Measurements from ENCODE around the gene NPLOC4. TPM values are rescaled to one million over a fixed set of nuclear protein-coding genes. Genes with fewer than 3 reads are reported as not detected.

Gene NPLOC4
- total and polyA plus RNA-seq, 8 donors: 50.5 to 122 (median 56.5) TPM

DNA sequence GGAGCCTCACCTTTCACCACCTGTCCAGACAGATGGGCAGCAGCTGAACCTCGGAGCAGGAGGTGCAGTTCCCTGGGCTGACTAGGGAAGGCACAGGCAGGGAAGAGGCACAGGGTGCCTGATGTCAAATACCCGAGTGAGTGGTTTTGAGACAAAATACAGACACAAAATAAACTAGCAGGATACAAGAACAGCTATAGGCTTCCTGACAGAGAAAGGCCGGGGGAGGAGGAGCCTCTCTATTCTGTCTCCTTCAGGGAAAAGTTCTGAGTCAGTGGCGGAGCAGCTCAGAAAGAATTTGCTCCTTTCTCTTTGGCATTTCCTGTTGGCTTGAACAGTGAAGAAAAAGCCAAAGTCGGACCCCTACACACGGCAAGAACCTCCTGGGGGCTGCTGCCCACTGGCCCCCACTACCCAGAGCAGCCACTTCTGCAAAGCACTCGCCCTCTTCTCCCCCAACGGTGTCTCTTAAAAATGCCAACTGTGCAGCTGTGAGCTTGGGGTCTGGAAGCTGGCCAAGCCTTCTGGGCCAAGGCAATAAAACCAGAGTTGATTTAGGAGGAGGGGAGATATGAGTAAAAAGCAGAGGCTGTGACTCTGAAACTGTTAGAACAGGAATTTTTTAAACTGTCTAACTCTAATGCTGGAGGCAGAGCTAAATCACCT, 70.3 kb downstream of the NPLOC4 start:
- H3K36me3 ChIP-seq: peaks cover 0 to 98% of the 10 kb centered on the region in 2 donors

DNA sequence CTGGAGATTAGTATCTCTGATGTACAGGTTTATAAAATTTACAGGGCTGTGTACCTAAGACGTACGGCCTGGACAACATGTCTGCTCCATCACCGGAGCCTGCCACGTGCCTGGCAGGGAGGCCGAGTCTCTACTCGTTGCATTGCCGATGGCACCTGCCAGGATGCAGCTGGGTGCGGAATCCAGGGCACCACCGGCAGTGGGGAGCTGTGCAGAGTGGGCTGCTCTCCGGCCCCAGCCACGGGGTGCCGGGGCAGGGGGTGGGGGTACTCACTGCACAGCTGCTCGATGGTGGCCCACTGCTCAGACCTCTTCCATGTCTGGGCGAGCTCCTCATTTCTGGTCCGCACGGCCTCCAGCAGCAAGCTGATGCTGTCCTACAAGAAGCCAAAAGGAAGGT, 71.7 kb downstream of the NPLOC4 start:
- Histone ChIP-seq H3K4me3 (no peak overlapping the region), H3K4me1 (peaks cover 26 to 77% of the 10 kb centered on the region in 2 donors), H3K27ac (peak overlapping the region in 1 of 2 donors; percentile 68), H3K36me3 (peaks cover 0 to 98% of the 10 kb centered on the region in 2 donors), H3K27me3 (no peaks in the 10 kb centered on the region), H3K9me3 (no peaks in the 10 kb centered on the region)
- intact Hi-C loops (cut with DNase I): no loop called here
- TF ChIP-seq, protein P1, sequence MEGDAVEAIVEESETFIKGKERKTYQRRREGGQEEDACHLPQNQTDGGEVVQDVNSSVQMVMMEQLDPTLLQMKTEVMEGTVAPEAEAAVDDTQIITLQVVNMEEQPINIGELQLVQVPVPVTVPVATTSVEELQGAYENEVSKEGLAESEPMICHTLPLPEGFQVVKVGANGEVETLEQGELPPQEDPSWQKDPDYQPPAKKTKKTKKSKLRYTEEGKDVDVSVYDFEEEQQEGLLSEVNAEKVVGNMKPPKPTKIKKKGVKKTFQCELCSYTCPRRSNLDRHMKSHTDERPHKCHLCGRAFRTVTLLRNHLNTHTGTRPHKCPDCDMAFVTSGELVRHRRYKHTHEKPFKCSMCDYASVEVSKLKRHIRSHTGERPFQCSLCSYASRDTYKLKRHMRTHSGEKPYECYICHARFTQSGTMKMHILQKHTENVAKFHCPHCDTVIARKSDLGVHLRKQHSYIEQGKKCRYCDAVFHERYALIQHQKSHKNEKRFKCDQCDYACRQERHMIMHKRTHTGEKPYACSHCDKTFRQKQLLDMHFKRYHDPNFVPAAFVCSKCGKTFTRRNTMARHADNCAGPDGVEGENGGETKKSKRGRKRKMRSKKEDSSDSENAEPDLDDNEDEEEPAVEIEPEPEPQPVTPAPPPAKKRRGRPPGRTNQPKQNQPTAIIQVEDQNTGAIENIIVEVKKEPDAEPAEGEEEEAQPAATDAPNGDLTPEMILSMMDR (IDR thresholded peaks at IDR 0.05): no peak
- ATAC-seq (no peak), DNase-seq (peak in 1 of 4 donors; percentile 70)

More for the DNA sequence above, 70.3 kb downstream of the NPLOC4 start:
- DNase-seq (peak; percentile 66 to 83 (median 78)), ATAC-seq (peak; percentile 86)
- Histone ChIP-seq H3K27ac (peak overlapping the region; percentile 68 to 87), H3K4me1 (peaks cover 26 to 63% of the 10 kb centered on the region in 2 donors), H3K27me3 (no peaks in the 10 kb centered on the region), H3K4me3 (no peak overlapping the region), H3K9me3 (no peaks in the 10 kb centered on the region)
- TF ChIP-seq, protein P1 (IDR thresholded peaks at IDR 0.05): no peak
- intact Hi-C loops (cut with DNase I): no loop called here

DNA sequence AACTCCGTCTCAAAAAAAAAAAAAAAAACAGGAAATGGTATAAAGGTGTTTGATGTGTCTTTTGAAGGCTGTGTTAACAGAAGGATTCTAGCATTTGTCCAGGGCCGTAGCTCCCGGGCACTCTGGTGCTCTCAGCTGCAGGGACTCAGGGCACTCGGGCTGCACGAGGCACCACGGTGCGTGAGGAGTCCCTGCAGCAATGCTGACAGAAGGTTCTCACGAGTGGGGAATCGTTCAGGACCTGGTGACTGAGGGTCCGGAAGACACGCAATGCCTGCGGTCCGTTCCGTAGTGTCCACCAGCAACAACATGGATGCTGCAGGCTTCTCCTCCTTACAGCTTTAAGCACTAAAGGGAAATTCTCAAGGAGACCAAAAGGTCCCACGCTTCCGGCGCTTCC, 72.1 kb downstream of the NPLOC4 start:
- TF ChIP-seq, protein P1 (IDR thresholded peaks at IDR 0.05): no peak
- peak overlapping the region in 1 of 2 donors; percentile 35 for H3K27ac ChIP-seq
- H3K36me3 ChIP-seq: peaks cover 0 to 98% of the 10 kb centered on the region in 2 donors
- DNase-seq: peak in 1 of 4 donors; percentile 35
- H3K4me3 ChIP-seq: no peak overlapping the region
- ATAC-seq: no peak
- no peaks in the 10 kb centered on the region for H3K27me3 ChIP-seq
- H3K4me1 ChIP-seq: peaks cover 26 to 81% of the 10 kb centered on the region in 2 donors
- intact Hi-C loops (cut with DNase I): no loop called here
- H3K9me3 ChIP-seq: no peaks in the 10 kb centered on the region

DNA sequence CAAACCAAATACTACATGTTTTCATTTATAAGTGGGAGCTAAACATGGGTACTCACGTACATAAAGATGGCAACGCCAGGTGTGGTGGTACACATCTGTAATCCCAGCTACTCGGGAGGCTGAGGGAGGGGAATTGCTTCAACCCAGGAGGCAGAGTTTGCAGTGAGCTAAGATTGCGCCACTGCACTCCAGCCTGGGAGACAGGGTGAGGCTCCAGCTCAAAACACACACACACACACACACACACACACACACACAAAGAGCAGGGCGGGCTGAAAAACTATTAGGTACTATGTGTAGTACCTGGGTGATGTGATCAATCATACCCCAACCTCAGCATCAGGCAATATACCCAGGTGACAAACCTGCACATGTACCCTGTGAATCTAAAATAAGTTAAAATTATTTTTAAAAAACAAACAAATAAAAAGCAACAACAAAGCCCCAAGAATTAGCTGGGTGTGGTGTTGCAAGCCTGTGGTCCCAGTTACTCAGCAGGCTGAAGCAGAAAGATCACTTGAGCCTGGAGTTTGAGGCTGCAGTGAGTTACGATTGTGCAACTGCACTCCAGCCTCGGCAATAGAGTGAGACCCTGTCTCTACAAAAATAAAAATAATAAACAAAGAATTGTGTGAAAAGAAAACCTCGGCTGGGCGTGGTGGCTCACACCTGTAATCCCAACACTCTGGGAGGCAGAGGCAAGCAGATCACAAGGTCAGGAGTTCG, 72.9 kb downstream of the NPLOC4 start:
- DNase-seq (no peak), ATAC-seq (peak; percentile 34)
- H3K4me3 ChIP-seq: no peak overlapping the region
- H3K9me3 ChIP-seq: no peaks in the 10 kb centered on the region
- TF ChIP-seq, protein P1 (IDR thresholded peaks at IDR 0.05): no peak
- no peaks in the 10 kb centered on the region for H3K27me3 ChIP-seq
- H3K27ac ChIP-seq: peak overlapping the region; percentile 10 to 35
- peaks cover 26 to 87% of the 10 kb centered on the region in 2 donors for H3K4me1 ChIP-seq
- H3K36me3 ChIP-seq: peaks cover 0 to 98% of the 10 kb centered on the region in 2 donors
- intact Hi-C loops (cut with DNase I): no loop called here

DNA sequence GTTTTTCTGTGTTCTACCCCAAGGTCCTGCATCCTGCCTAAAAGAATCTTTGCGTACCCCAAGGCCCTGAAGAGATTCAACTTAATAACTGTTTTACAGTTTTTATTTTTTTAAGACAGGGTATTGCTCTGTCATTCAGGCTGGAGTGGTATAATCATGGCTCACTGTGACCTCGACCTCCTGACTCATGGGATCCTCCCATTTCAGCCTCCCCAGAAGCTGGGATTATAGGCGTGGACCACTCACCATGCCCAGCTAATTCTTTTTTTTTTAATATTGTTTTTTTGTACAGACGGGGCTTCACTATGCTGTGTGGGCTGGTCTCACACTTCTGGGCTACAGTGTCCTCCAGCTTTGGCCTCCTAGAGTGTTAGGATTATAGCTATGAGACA, 75.4 kb downstream of the NPLOC4 start:
- Histone ChIP-seq H3K27ac (peak overlapping the region in 1 of 2 donors; percentile 70), H3K36me3 (peaks cover 0 to 98% of the 10 kb centered on the region in 2 donors)

More for the DNA sequence above, 75.4 kb downstream of the NPLOC4 start:
- Histone ChIP-seq H3K4me3 (no peak overlapping the region), H3K9me3 (no peaks in the 10 kb centered on the region), H3K4me1 (peaks cover 13 to 74% of the 10 kb centered on the region in 2 donors), H3K27me3 (no peaks in the 10 kb centered on the region)
- TF ChIP-seq, protein P1 (IDR thresholded peaks at IDR 0.05): no peak
- no peak for ATAC-seq
- no peak for DNase-seq
- intact Hi-C loops (cut with DNase I): no loop called here
